SK-N-MC (cell line): ENCODE results near the gene BACE2.

Experiments
- EZH2 ChIP-seq: fragments of 200-600 bp; sonication (generic); IDR thresholded peaks from one replicate; pipeline ENCODE4 v1.6.1; 2017; ENCODE audit warnings: antibody characterized with exemption
- POLR2AphosphoS5 ChIP-seq: IDR thresholded peaks from 2 replicates; pipeline ENCODE4 v1.6.1; 2012; ENCODE audit warnings: mild to moderate bottlenecking, low read depth, low read length, borderline replicate concordance

- TF ChIP-seq EZH2 (no peak), POLR2AphosphoS5 (no peak)
Observed at GRCh38 chr21:41247561-41248545, 79.9 kb downstream of the BACE2 start.
